GM21619 (cell line): ENCODE measurements around the gene ERMAP.
A peak's percentile ranks its signal among the peaks of the same experiment; 100 is the strongest.
"Not testable (repeated sequence)": the region's sequence is repeated elsewhere in the genome, so short reads cannot be mapped to it uniquely, and the experiment has no call there.

Experiments used
- ATAC-seq: cut with Tn5 transposase; IDR thresholded peaks from one replicate; pipeline ENCODE4 v1.9.1; 2021; ENCODE audit not compliant: unreplicated experiment

Gene ERMAP

DNA sequence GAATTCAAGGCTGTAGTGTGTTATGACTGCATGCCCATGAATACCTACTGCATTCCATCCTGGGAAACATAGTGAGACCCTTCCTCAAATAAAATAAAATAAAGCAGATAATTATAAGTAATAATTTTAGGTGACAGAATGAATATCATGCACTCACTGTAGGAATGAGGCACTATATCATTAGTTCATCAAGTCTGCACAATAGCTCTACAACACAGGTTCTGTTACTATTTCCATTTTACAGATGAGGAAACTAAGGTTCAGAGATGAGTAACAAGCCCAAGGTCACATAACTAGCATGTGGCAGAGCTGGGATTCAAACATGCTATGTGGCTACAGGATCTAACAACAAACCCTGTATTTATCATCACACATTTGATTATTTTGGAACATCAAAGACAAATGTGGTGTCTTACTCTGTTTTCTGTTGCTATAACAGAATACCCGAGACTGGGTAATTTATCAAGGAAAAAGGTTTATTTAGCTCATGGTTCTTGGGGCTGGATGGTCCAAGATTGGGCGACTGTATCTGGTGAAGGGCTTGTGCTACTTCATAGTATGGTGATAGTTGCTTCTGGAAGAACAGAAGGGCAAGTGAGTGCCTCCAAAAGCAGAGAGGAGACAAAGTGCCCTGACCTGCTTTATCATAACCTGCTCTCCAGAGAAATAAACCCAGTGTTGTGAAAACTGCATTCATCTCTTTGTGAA lies 24.7 kb downstream of the ERMAP start:
- ATAC-seq, result no peak

DNA sequence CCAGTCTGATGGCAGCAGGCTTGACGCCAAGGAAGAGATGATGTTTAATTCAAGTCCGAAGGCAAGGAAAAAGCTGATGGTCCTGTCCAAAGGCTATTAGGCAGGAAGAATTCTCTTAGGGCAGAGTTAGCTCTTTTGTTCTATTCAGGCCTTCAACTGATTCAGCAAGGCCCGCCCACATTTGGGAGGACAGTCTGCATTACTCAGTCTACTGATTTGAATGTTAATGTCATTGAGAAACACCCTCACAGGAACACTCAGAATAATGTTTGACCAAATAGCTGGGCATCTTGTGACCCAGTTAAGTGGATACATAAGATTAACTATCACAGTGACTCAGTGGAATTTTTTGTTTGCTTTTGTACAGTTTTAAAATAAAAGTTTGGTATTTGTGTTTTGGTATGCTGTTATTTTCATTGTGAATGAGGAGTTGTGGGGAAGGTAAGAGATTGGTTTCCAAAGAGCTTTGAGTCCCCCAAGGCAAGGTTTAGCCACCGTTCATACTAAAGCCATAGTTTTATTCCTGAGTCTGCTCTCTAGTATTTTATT lies 27.7 kb downstream of the ERMAP start:
- ATAC-seq, result no peak

DNA sequence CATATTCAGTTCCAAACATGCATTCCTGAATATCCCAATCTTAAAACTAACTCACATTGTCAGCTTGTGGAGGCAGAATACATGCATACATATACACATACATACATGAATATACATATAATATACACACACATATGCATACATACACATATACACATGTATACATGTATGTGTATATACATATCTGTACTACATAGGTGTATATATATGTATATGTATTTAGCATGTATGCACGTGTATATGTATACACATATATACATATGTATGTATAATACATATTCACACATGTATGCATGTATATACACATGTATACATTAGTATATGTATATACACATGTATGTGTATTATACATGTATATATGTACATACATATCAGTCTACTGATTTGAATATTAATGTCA lies 28.3 kb downstream of the ERMAP start:
- no peak for ATAC-seq

- ATAC-seq, result peak; percentile 7
Observed at GRCh38 chr1:42845866-42846256, 28.9 kb downstream of the ERMAP start.

GRCh38 chr1:42846257-42847110 lies 29.6 kb downstream of the ERMAP start, which contains the start of gene ZNF691:
TSS of gene ZNF691 (plus strand) at chr1:42846613. CDS start at chr1:42849659, 3,046 bp downstream.
- ATAC-seq, result peak; percentile 90

DNA sequence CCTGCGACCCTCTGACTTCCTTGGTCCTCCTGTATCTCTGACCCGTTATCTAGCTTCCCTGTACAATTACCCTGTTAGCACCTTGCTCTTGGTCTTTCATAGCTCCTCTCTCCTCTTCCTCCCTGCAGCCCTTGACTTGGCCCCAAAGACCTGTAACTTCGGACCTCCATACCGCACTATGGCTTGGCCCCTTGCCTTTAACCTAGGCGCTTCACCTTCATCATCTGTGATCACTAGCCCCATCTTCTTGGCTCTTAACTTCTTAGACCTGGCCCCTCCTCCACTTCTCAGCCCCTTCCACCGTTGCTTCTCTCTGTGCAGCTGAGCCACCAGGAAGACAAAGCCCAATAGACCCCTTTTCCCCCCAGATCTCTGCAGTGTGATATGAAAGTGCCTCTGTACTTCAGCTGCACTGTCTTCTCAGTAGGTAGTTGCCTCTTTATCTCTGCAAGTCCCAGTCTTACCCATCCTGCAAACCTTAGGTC lies 30.2 kb downstream of the ERMAP start:
- ATAC-seq, result no peak

DNA sequence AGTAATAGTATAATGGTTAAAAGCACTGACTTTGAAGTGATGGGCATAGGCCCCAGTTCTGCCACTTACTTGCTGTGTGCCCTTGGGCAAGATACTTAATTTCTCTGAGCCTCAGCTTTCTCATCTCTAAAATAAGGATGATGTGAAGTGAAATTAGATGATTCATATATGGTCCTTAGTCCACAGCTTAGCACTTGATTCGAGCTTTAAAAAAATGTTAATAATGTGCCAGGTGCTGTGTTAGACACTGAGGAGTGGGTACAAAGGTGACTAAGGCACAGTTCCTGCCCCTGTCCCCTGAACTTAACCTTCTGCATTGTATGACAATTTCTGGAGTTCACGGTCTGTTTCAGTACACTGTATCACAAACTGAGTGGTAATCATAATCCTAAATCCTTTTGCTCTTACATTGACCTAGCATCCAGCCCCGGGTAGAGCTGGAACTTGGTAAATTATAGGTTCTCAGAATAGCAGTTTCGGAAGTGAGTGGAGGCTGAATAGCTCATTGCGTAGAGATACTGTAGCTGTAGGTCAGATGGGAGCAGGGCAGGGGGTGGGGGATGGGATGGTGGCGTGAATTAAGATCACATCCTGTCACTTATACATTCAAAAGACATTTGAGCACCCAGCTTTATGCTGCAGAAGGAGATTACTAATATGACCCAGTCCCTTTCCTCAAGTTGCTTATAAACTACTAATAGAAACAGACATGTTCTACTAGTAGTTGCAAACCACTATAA lies 31.0 kb downstream of the ERMAP start:
- no peak for ATAC-seq

DNA sequence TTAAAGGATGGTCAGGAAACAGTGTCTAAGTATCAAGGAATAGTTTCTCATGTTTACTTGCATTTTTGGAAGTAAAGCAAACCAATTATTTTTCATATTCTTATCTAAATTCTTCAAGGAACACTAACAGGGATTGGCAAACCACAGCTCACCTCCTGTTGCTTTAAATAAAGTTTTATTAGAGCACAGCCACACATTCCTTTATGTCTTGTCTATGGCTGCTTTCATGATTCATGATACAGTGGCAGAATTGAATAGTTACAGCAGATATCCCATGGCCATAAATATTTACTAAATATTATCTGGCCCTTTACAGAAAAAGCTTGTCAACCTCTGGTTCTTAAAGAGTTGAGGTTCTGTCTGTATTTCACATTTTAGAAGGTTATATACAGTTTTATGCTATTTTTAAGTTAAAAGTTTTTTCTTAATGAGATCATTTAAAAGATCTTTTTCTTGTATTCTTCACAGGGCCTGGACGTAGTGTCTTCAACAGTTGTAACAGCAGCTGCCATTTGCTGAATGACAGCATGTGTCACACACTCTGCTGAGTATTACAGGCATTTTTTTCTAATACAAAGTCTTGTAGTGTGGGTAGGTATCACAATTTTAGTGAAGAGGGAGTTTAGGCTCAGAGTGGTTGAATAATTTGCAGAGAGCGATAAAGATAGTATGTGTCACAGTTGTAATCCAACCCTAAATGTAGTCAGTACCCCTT lies 32.1 kb downstream of the ERMAP start:
- no peak for ATAC-seq

DNA sequence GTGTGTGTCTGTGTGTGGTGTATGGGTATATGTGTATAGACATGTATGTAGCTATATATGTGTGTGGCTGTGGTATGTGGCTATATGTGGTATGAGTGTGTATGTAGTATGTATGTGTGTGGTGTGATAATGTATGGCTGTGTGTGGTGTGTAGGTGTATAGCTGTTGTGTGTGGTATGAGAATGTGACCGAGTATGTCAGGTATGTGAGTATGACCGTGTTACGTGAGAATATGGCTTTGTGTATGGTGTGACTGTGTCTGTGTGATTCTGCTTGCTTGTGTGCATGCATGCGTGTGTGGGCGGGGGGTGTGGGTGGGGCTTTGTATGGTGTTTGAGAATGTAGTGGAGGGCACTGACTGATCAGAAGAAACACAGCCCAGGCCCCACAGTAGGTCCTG lies 33.0 kb downstream of the ERMAP start:
- ATAC-seq, result no peak

GRCh38 chr1:42851420-42851819 lies 34.5 kb downstream of the ERMAP start:
- ATAC-seq, result no peak

DNA sequence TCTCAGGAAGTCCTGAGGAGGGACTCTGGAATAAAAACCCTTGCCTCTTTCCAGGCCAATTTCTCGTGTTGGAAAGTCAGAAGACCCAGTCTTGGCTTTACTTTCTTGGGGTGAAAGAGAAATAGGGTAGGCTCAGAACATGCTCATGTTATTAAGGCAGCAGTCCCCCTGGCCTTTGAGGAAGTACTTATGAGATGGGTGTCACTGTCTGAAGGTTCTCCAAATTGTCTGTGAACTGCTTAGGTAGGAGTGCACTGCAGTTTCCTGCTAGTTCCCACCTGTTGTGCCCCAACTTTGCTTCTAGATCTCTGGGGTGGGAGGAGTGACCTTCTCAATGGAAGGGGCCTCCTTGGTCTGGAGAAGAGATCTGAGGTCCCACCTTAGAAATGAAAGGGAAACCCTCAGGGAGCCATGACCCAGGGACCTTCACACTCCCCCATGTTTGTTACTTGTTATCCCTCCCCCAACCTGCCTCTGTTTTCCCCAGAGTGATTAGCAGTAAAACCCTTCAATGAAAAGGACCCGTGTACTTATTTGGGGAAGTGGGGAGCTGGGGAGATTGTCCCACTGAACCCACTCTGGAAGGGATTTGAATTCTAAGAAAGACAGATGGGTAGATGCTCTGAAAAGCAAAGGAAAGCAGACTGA lies 35.2 kb downstream of the ERMAP start:
- ATAC-seq, result no peak

- no peak for ATAC-seq
Observed at GRCh38 chr1:42852608-42852980, 35.7 kb downstream of the ERMAP start.

DNA sequence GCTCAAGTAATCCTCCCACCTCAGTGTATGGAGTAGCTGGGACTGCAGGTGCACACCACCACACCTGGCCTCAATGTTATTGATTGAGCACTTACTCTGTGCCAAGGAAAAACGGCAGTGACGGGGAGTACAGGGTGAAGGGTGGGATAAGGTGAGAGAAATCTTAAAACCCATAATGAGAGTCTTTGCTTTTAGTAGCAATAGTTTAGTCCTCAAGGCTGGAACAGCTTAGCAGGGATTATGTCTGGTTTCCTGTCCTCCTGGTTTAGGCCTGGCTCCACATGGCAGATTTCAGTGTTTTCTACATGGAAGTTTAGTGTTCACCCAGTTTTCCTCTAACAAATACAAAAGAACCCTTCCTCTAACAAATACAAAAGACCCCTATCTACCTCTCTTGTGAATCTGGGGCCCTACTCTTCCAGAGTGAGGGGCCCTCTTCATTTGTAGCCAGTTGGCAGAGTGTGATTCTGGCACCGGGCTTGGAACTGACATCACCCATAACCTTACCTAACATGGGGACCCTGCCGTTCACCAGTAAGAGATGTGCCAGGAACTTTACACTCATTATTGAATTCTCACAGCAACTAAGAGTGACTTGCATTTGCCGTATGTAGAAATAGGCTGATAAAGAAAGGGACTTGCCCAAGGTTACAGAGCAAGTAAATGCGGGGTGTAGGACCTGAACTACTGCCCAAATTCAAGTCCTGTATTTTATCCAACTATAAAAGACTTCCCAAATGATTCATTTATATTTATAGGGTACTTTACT lies 36.4 kb downstream of the ERMAP start:
- ATAC-seq, result no peak

- not testable (repeated sequence) for ATAC-seq
Observed at GRCh38 chr1:42856554-42856953, 39.6 kb downstream of the ERMAP start.

GRCh38 chr1:42859366-42859765 lies 42.4 kb downstream of the ERMAP start:
- not testable (repeated sequence) for ATAC-seq

DNA sequence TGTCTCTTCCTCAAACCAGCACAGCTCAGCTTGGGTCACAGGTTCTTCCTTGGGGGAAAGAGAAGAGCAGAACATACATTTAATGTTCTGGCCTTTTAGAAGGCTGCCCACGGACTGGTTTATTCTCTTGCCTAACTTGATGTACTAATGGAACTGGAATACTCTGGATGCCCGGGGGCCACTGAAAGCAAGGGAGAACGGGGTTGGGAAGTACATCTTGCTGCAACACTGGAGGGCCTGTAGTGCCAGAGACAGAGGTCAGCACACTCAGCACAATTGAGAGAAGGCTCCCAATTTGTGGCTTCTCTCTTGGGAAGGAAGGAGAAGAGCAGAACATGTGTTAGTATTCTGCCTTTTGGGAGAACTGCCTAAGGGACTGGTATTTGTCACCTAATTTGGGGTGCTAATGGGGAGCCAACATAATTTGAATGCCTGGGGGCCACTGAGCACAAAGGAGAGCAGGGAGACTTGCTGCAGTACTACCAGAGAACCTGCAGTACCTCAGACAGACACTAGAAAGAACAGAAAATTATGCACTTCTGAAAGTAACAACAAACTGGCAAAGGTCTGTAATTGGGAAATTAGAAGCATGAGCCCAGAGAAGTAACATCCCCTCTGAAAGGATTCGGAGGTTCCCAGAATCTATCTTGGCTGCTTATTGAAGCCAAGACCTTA lies 43.6 kb downstream of the ERMAP start:
- ATAC-seq, result no peak

DNA sequence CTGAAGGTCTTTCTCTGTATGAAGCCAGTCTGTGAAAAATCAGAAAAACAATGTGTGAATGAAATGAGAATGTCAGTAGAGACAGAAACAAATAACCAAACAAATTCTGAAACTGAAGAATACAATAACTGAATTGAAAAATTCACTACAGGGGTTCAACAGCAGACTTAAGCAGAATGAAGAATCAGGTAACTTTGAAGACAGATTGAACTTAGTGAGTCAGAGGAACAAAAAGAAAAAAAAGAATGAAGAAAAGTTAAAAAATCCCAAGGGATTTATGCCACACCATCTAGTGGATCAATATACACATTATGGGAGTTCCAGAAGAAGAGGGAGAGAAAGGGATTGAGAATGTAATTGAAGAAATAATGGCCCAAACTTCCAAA lies 44.1 kb downstream of the ERMAP start:
- no peak for ATAC-seq

DNA sequence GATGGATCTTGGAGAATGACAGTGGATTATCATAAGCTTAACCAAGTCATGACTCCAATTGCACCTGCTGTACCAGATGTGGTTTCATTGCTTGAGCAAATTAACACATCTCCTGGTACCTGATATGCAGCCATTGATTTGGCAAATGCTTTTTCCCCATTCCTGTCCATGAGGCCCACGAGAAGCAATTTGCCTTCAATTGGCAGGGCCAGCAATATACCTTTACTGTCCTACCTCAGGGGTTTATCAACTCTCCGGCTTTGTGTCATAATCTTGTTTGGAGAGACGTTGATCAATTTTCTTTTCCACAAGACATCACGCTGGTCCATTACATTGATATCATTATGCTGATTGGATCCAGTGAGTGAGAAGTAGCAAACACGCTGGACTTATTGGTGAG lies 49.6 kb downstream of the ERMAP start:
- ATAC-seq, result no peak

DNA sequence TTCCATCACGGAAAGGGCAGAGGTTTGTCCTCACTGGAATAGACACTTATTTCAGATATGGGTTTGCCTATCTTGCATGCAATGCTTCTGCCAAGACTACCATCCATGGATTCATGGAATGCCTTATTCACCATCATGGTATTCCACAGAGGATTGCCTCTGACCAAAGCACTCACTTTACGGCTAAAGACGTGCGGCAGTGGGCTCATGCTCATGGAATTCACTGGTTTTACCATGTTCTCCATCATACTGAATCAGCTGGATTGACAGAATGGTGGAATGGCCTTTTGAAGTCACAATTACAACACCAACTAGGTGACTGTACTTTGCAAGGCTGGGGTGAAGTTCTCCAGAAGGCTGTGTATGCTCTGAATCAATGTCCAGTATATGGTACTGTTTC lies 51.5 kb downstream of the ERMAP start:
- ATAC-seq, result not testable (repeated sequence)
